Stimulated activated CD4-positive, alpha-beta T cell treated with anti-CD3 and anti-CD28 coated beads, Interleukin-12 subunit alpha, Interleukin-12 subunit beta, amount 100 ng/mL, for 4 hours (primary cell): ENCODE data around the gene ZNF618.
A peak's percentile ranks its signal among the peaks of the same experiment; 100 is the strongest.

ENCODE experiments used
- DNase-seq: peaks from one replicate; pipeline ENCODE4 v3.0.0-alpha.2; 2020

ZNF618 gene

GRCh38 chr9:113876151-113876992 lies at the start of gene ZNF618:
Gene ZNF618, plus strand, starts transcription at chr9:113876309. Its CDS starts 72 bp downstream, at chr9:113876381.
- peak; percentile 10 for DNase-seq

- DNase-seq: no peak
Observed at GRCh38 chr9:113828221-113828620, 47.9 kb upstream of the ZNF618 start.

- no peak for DNase-seq
Observed at GRCh38 chr9:113837334-113837733, 38.8 kb upstream of the ZNF618 start.

GRCh38 chr9:113842086-113842485 lies 34.0 kb upstream of the ZNF618 start:
- no peak for DNase-seq

GRCh38 chr9:113844466-113844865 lies 31.6 kb upstream of the ZNF618 start:
- no peak for DNase-seq

- no peak for DNase-seq
Observed at GRCh38 chr9:113851359-113851758, 24.8 kb upstream of the ZNF618 start.

- DNase-seq: no peak
Observed at GRCh38 chr9:113851873-113852272, 24.2 kb upstream of the ZNF618 start.

- DNase-seq: no peak
Observed at GRCh38 chr9:113853333-113853732, 22.8 kb upstream of the ZNF618 start.

- no peak for DNase-seq
Observed at GRCh38 chr9:113854310-113854709, 21.8 kb upstream of the ZNF618 start.

- DNase-seq: no peak
Observed at GRCh38 chr9:113857875-113858274, 18.2 kb upstream of the ZNF618 start.

- DNase-seq: no peak
Observed at GRCh38 chr9:113858282-113858681, 17.8 kb upstream of the ZNF618 start.

GRCh38 chr9:113863345-113863744 lies 12.8 kb upstream of the ZNF618 start:
- DNase-seq: no peak

GRCh38 chr9:113868501-113868900 lies 7.6 kb upstream of the ZNF618 start:
- no peak for DNase-seq

GRCh38 chr9:113872485-113873143 lies 3.5 kb upstream of the ZNF618 start:
- no peak for DNase-seq

- DNase-seq: no peak
Observed at GRCh38 chr9:113873446-113873845, 2.7 kb upstream of the ZNF618 start.

GRCh38 chr9:113873926-113874325 lies 2.2 kb upstream of the ZNF618 start:
- DNase-seq: no peak

- DNase-seq: no peak
Observed at GRCh38 chr9:113875459-113876150, 504 bp upstream of the ZNF618 start.

GRCh38 chr9:113876993-113877368 lies 872 bp downstream of the ZNF618 start:
- no peak for DNase-seq

GRCh38 chr9:113879318-113879717 lies 3.2 kb downstream of the ZNF618 start:
- DNase-seq: no peak

GRCh38 chr9:113879911-113880310 lies 3.8 kb downstream of the ZNF618 start:
- no peak for DNase-seq

- DNase-seq: no peak
Observed at GRCh38 chr9:113882181-113882580, 6.1 kb downstream of the ZNF618 start.

GRCh38 chr9:113882636-113883164 lies 6.6 kb downstream of the ZNF618 start:
- DNase-seq: no peak
